Measurements from ENCODE around the gene ITGA6.

GRCh38 chr2:172416447-172417058, 10.8 kb upstream of the ITGA6 start:
- no peak for TF ChIP-seq POLR2AphosphoS5 (IDR thresholded peaks at IDR 0.05; ENCODE audit: low read depth, low read length)
- TF ChIP-seq, protein P1, sequence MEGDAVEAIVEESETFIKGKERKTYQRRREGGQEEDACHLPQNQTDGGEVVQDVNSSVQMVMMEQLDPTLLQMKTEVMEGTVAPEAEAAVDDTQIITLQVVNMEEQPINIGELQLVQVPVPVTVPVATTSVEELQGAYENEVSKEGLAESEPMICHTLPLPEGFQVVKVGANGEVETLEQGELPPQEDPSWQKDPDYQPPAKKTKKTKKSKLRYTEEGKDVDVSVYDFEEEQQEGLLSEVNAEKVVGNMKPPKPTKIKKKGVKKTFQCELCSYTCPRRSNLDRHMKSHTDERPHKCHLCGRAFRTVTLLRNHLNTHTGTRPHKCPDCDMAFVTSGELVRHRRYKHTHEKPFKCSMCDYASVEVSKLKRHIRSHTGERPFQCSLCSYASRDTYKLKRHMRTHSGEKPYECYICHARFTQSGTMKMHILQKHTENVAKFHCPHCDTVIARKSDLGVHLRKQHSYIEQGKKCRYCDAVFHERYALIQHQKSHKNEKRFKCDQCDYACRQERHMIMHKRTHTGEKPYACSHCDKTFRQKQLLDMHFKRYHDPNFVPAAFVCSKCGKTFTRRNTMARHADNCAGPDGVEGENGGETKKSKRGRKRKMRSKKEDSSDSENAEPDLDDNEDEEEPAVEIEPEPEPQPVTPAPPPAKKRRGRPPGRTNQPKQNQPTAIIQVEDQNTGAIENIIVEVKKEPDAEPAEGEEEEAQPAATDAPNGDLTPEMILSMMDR (IDR thresholded peaks at IDR 0.05), result no peak
- TF ChIP-seq, protein P2, sequence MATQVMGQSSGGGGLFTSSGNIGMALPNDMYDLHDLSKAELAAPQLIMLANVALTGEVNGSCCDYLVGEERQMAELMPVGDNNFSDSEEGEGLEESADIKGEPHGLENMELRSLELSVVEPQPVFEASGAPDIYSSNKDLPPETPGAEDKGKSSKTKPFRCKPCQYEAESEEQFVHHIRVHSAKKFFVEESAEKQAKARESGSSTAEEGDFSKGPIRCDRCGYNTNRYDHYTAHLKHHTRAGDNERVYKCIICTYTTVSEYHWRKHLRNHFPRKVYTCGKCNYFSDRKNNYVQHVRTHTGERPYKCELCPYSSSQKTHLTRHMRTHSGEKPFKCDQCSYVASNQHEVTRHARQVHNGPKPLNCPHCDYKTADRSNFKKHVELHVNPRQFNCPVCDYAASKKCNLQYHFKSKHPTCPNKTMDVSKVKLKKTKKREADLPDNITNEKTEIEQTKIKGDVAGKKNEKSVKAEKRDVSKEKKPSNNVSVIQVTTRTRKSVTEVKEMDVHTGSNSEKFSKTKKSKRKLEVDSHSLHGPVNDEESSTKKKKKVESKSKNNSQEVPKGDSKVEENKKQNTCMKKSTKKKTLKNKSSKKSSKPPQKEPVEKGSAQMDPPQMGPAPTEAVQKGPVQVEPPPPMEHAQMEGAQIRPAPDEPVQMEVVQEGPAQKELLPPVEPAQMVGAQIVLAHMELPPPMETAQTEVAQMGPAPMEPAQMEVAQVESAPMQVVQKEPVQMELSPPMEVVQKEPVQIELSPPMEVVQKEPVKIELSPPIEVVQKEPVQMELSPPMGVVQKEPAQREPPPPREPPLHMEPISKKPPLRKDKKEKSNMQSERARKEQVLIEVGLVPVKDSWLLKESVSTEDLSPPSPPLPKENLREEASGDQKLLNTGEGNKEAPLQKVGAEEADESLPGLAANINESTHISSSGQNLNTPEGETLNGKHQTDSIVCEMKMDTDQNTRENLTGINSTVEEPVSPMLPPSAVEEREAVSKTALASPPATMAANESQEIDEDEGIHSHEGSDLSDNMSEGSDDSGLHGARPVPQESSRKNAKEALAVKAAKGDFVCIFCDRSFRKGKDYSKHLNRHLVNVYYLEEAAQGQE (IDR thresholded peaks at IDR 0.05; ENCODE audit: insufficient read depth in 1 of 2, low read depth in 2 of 2, low read length in 1 of 2), result no peak
- no peak for TF ChIP-seq TCF7L2 (IDR thresholded peaks at IDR 0.05; ENCODE audit: low read depth, low read length)
- TF ChIP-seq SIN3A (IDR thresholded peaks at IDR 0.05; ENCODE audit: borderline replicate concordance, insufficient read depth, low read depth, low read length), result no peak
